GM12872 (cell line): ENCODE data around the gene FIGNL2.

ENCODE experiments used
- CTCF ChIP-seq: IDR thresholded peaks from 3 replicates; pipeline ENCODE4 v1.5.1; 2011; ENCODE audit warnings: low read depth, mild to moderate bottlenecking, low read length, moderate library complexity; ENCODE audit not compliant: insufficient read depth

FIGNL2 gene

DNA sequence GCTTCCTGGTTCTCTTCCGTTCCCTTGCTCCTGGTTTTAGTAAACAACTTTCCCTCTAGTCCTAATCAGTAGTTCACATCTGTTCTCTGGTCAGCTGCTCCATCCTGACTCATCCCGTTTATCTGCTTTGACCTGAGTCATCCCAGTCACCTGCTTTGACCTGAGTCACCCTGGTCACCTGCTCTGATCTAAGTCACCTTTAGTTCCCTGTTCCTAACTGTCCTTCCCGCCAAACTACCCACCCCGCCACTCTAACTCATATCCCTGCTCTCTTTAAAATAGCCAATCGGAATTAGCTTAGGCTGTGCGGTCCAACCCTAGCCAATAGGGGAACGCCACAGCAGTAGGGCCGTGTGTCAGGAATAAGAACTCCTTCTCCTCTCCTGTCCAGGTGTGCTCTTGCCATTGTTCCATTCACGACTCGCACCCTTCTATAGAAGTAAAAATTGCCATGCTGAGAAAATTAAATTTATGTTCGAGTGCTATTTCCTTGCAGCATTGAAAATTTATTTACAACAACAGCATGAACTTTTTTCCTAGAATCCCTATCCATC is 36.2 kb upstream of the FIGNL2 start:
- no peak for TF ChIP-seq CTCF

- no peak for TF ChIP-seq CTCF
Measured at GRCh38 chr12:51883998-51884675, 35.6 kb upstream of the FIGNL2 start.

DNA sequence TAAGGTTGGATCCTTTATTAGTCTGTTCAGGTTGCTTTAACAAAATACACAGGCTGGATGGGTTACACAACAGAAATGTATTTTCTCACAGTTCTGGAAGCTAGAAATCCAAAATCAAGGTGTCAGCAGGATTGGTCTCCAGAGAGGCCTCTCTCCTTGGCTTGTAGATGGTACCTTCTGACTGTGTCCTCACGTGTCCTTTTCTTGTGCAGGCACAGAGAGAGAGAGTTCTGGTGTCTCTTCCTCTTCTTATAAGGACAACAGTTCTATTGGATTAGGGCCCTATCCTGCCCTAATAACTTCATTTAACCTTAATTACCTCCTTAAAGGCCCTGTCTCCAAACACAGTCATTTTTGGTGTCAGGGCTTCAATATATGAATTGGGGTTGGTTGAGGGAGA is 34.8 kb upstream of the FIGNL2 start:
- TF ChIP-seq CTCF, result no peak

GRCh38 chr12:51879102-51879501 is 30.6 kb upstream of the FIGNL2 start:
- no peak for TF ChIP-seq CTCF

- no peak for TF ChIP-seq CTCF
Measured at GRCh38 chr12:51874486-51874885, 26.0 kb upstream of the FIGNL2 start.

DNA sequence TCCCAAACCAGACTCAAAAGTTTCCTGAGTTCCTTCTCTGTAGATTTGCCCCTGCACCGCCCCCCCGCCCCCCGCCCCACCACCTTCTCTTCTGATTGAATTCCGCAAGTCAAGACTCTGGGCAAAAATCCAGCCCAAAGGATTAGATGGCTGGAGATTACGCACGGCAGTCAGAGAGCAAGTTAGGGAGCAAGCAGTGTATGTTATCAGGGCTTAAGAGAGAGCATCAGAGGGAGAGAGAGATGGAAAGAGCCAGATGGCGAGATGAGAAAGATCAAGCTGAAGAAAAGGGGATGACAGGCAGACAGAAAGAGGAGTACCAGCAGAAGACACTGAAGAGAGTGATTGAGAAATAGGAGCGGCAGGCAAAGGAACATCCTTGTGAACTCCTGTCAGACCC is 25.5 kb upstream of the FIGNL2 start:
- TF ChIP-seq CTCF, result no peak

- no peak for TF ChIP-seq CTCF
Measured at GRCh38 chr12:51873251-51873994, 24.9 kb upstream of the FIGNL2 start.
